ENCODE results near the gene CLDN7.

- TF ChIP-seq CTCF (optimal IDR thresholded peaks at IDR 0.05 in 1 of 3, IDR thresholded peaks at IDR 0.05 in 1 of 3, conservative IDR thresholded peaks at IDR 0.05 in 1 of 3; ENCODE audit: extremely low read depth in 1 of 3, insufficient read depth in 2 of 3, low read length in 3 of 3) (no peak), EZH2 (IDR thresholded peaks at IDR 0.05; ENCODE audit: low read length) (no peak)
These were observed 9.2 kb downstream of the CLDN7 start for GRCh38 chr17:7253082-7253481.
